ENCODE measurements around the gene NEURL1.
"Not testable (repeated sequence)": the region's sequence is repeated elsewhere in the genome, so short reads cannot be mapped to it uniquely, and the experiment has no call there.

Gene NEURL1

DNA sequence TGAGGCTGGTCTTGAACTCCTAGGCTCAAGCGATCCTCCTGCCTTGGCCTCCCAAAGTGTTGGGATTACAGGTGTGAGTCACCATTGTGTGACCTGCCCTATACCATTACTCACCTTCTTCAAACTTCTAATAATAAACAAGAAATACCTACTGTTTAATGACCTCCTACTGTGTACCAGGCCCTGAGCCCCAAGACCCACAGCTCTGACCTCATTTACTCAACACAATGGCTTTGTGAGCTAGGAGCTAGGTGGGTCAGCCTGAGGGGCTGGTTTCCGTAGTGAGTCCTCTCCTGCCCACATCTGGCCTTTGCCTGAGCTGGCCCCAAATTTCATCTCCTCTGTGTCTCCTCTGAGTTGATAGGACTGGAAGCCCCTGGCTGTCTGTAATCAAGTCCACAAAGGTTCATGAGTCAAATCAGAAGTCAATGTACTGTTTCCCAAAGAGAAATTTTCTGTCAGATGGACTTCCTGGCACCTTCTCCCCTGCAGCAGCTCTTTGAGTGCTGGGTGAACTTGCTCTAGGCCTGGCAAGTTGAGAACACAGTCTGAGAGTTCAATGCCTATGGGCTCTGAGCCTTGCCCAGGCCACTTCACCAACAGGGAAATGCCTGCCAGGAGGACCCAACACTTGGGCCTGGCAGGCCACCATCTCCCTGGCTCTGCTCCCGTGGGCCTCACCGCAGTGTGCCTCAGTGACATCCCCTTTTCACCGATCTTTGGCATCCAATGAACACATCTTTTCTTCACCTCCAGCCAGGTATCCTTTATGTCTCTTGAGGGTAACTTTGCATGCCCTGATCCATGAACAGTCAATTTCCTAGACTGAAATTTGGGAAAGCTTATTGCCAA lies 24.0 kb downstream of the NEURL1 start:
- DNase-seq: no peak

DNA sequence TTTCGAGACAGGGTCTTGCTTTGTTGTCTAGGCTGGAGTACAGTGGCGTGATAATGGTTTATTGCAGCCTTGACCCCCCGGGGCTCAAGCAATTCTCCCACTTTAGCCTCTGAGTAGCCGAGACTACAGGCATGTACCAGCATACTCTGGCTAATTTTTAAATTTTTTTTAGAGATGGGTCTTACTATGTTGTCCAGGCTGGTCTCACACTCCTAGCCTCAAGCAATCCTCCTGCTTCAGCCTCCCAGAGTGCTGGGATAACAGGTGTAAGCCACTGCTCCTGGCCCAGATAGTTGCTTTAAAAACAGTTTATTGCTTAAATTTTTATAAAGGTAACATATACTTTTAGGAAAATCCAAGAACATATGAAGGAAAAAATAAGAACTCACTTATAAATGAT lies 26.3 kb downstream of the NEURL1 start:
- no peak for DNase-seq

GRCh38 chr10:103522006-103522405 lies 28.5 kb downstream of the NEURL1 start:
- DNase-seq: not testable (repeated sequence)

GRCh38 chr10:103523683-103524082 lies 30.2 kb downstream of the NEURL1 start:
- no peak for DNase-seq

GRCh38 chr10:103525901-103526300 lies 32.4 kb downstream of the NEURL1 start:
- no peak for DNase-seq

DNA sequence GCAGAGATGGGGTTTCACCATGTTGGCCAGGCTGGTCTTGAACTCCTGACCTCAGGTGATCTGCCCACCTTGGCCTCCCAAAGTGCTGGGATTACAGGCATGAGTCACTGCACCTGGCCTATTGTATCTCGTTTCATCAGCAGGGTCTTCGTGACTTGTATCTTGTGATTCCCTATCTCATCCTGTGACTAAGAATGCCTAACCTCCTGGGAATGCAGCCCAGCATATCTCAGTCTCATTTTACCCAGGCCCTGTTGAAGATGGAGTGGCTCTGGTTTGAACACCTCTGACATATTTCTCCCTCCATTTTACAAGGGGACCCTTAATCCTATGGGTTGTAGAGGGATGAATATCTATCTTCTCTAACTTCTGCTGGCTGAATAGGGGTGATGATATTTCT lies 34.0 kb downstream of the NEURL1 start:
- DNase-seq: not testable (repeated sequence)

GRCh38 chr10:103528549-103528948 lies 35.0 kb downstream of the NEURL1 start:
- DNase-seq: no peak

GRCh38 chr10:103529539-103529938 lies 36.0 kb downstream of the NEURL1 start:
- no peak for DNase-seq

- no peak for DNase-seq
These were observed 40.3 kb downstream of the NEURL1 start for GRCh38 chr10:103533827-103534226.

- no peak for DNase-seq
These were observed 41.4 kb downstream of the NEURL1 start for GRCh38 chr10:103534621-103535498.

GRCh38 chr10:103535595-103535994 lies 42.1 kb downstream of the NEURL1 start:
- DNase-seq: no peak

DNA sequence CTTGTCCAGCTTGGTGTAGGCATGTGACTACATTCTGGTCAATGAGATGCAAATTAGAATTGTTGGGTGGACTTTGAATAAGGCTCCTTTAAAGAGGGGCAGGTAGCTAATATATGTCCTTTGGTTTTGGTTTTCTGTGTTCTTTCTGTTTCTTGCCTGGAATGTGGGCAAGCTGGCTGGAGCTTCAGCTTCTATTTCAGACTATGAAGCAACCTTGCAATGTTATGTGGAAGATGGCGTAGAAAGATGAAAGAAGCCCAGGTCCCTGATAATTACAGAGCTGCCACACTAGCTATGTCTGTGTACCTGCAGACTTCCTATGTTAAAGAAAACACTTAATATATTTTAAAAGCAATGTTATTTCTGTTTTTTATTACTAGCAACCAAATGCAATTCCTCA lies 46.2 kb downstream of the NEURL1 start:
- DNase-seq: no peak

- DNase-seq: no peak
These were observed 47.2 kb downstream of the NEURL1 start for GRCh38 chr10:103540722-103541121.

DNA sequence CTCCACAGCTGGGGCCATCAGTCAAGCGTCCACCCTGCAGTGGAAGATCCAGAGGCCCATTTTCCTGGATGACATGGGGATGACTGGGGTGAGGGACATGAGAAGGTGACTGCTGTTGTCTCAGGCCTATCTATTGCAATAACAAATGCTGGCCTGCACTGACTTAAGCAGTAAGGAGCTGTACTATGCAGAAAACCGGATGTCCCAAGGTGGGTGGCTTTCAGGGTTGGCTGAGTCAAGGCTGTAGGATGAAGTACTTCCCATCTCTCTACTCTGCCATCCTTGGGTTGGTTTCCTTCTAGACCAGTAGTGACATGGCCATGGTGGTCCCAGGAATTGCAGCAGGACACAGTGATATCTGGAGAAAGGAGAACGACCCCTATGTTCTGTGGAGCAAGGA lies 48.1 kb downstream of the NEURL1 start:
- no peak for DNase-seq

DNA sequence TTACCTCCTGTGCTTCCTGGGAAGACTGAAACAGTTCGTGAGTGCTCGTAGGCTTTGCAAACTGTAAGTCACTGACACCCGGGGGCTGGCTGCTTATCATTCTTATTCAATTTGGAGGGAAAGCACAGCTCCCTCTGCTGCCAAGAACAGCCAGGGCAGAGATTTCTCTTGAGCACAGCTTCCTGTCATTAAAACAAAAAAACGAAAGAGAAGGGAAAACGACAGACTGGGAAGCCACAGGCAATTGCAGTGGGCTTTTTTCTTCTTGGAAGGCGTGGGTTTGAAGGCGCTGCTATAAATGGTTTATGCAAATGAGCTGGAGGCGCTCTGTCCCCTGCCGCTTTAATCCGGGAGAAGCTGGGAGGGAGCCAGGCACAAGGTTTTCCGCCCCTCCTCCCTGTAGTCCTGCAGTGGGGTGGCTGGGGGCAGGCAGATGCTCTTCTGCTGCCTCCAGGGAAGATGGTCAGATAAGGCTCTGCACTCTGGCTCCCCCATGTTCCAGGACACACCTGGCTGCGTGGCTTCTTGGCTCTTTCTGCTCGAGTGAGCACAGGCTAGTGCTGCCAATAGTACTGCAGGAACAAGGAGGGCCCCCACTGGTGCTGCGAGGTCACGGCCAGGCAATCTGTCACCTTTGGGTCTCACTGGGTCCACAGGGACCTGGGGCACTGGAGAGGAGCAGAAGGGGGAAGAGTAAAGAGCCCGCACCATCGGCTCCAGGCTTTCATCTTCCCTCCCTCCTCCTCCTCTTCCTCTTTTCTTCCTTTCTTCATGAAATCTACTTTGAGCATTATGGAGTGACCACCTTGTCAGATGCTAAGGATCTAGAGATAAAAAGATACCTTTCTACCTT lies 49.5 kb downstream of the NEURL1 start:
- peak in 1 of 5 experiments; percentile 58 for DNase-seq

GRCh38 chr10:103543617-103544525 lies 50.4 kb downstream of the NEURL1 start:
- DNase-seq: no peak

GRCh38 chr10:103544657-103545310 lies 51.3 kb downstream of the NEURL1 start:
- DNase-seq: no peak

DNA sequence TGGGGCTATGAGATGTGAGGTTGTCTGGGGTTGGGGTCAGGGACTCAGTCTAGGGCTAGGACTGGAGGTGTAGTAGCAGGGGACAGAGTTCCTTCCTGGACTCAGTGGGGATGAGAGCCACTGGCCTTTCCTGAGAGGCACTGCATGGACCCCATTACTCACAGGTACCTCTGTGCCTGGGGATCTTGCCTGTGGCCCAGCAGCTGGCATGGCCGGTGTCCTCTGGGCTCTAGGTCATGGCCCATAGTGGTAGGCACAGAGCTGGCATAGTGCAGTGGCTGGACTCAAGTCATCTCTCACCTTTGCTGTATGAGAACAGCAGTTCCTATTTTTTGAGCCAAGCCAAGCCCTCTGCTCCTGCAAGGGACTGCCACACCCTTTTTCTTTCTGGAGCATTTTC lies 51.9 kb downstream of the NEURL1 start:
- no peak for DNase-seq

- no peak for DNase-seq
These were observed 52.3 kb downstream of the NEURL1 start for GRCh38 chr10:103545771-103546281.

DNA sequence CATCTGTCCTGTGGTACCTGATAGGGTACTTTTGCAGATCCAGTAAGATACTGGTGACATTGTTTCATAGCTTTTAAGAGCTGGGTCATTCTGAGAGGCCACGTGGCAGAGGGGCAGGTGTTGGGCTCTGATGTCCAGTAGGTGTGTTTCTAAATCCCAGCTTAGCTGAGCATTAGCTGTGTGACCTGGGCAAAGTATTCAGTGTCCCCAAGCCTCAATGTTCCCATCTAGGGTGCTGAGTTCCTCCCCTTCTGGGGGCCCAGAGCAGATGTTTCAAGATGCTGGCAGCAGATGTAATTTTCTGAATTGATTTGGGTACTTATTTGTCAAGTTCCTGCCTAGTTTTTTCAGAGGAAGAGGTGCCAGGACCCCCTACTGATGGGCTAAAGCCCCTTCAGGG lies 52.9 kb downstream of the NEURL1 start:
- no peak for DNase-seq

DNA sequence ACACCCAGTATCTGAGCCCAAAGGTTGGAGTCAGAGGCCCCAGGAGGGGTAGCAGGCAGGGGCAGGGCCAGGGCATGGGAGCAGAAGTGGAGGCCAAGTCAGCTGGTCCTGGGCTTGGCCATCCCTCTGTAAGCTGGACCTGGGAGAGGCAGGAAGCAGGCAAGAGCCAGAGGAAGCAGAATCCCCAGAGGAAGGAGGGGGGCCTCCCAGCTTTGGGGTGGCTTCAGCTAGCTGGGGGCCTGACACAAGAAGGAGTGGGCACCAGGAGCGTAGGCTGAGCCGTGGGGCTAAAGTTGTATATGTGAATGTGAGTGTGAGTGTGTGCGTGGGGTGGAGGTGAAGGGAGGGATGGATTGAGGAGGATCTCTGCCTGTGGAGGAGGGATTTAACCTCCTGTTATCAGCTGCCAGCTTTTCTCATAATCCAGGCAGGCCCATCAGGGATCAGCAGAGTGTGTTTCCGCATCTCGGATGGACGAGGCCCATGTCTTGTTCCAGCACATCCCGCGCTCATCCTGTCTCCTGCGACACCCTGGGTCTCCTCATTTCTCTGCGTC lies 54.0 kb downstream of the NEURL1 start:
- DNase-seq: no peak

Measured in T-helper 2 cell (primary cell).